ENCODE results near the gene FHIT. TPM values are rescaled to one million over a fixed set of nuclear protein-coding genes. Genes with fewer than 3 reads are reported as not detected.

Gene FHIT
- polyA plus RNA-seq, 1 of the 3 experiments (the other 2 are of a cell fraction), result 0.41 TPM

DNA sequence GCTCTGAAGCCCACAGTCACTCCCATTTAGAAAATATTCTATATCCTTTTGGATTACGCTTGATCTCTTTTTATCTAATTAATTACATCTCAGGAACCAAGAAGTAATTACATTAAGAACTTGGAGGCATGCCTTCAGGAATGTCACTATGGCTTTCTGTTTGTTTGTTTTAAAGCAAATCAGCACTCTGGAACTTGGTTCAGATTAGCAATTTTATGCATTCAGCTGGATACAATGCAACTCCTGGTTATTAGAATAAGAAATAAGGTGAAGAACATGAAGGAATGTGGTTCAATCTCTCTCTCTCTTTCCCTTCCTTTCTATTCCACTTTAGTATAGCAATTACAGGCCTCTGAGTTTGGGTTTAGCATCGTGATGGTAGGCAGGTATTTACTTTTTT, 235.8 kb downstream of the FHIT start (continued):
- no peak for TF ChIP-seq CHD2 (IDR thresholded peaks at IDR 0.05; ENCODE audit: low read length, partially characterized antibody)
- no peak for TF ChIP-seq TEAD4 (IDR thresholded peaks at IDR 0.05; ENCODE audit: borderline replicate concordance, insufficient read depth)
- TF ChIP-seq, protein P1, sequence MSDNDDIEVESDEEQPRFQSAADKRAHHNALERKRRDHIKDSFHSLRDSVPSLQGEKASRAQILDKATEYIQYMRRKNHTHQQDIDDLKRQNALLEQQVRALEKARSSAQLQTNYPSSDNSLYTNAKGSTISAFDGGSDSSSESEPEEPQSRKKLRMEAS (IDR thresholded peaks at IDR 0.05; ENCODE audit: low read depth), result no peak
- no peak for TF ChIP-seq EP300 (IDR thresholded peaks at IDR 0.05; ENCODE audit: borderline replicate concordance in 1 of 2, low read depth in 1 of 2, low read length in 1 of 2)
- TF ChIP-seq RAD21 (IDR thresholded peaks at IDR 0.05; ENCODE audit: low read length), result no peak
- no peak for TF ChIP-seq YY1 (IDR thresholded peaks at IDR 0.05; ENCODE audit: low read depth)
- no peak for TF ChIP-seq MEF2A (IDR thresholded peaks at IDR 0.05; ENCODE audit: borderline replicate concordance, low read depth)
- no peak for TF ChIP-seq SIN3A (IDR thresholded peaks at IDR 0.05; ENCODE audit: borderline replicate concordance, low read depth, low read length)
- TF ChIP-seq ELF1 (IDR thresholded peaks at IDR 0.05), result no peak

GRCh38 chr3:61008998-61009380, 242.3 kb downstream of the FHIT start:
- H3K4me2 ChIP-seq, result no peak overlapping the region
- no peaks in the 10 kb centered on the region for H4K20me1 ChIP-seq (ENCODE audit: insufficient read depth)
- TF ChIP-seq NFIC (IDR thresholded peaks at IDR 0.05; ENCODE audit: borderline replicate concordance), result no peak
- no peak overlapping the region for H3K27ac ChIP-seq (ENCODE audit: low read depth in 2 of 2, low read length in 1 of 2)
- no peaks in the 10 kb centered on the region for H3F3A ChIP-seq (replicated peaks; ENCODE audit: insufficient read depth)
- POLR2A ChIA-PET, result no interaction called here
- no peaks in the 10 kb centered on the region for H3K36me3 ChIP-seq (replicated peaks in 1 of 2; ENCODE audit: control insufficient read depth in 1 of 2, insufficient read depth in 2 of 2, low read length in 1 of 2)
- H2AFZ ChIP-seq (ENCODE audit: low read depth), result no peak overlapping the region
- H3K27me3 ChIP-seq (ENCODE audit: insufficient read depth), result no peaks in the 10 kb centered on the region
- no peak overlapping the region for H3K9ac ChIP-seq
- no peaks in the 10 kb centered on the region for H3K9me2 ChIP-seq
- H3K9me3 ChIP-seq, result no peaks in the 10 kb centered on the region
- H3K79me2 ChIP-seq (ENCODE audit: insufficient read depth), result no peaks in the 10 kb centered on the region
- no peak for DNase-seq
- CTCF ChIA-PET, result interaction anchor here (0.9 to 1.0 kb wide), 2 partner anchors 10 to 15 kb away, joined by 3 to 4 read pairs; no protein-coding TSS in a partner anchor
- WGBS (ENCODE audit: low lambda C conversion rate), result 62% methylated on average over 5 of the region's 5 CpGs
- H3K4me3 ChIP-seq (ENCODE audit: low read depth in 2 of 2, low read length in 1 of 2), result no peak overlapping the region
- H3K4me1 ChIP-seq (ENCODE audit: control insufficient read depth in 1 of 2, insufficient read depth in 2 of 2, low read depth in 1 of 2, low read length in 1 of 2), result no peaks in the 10 kb centered on the region

DNA sequence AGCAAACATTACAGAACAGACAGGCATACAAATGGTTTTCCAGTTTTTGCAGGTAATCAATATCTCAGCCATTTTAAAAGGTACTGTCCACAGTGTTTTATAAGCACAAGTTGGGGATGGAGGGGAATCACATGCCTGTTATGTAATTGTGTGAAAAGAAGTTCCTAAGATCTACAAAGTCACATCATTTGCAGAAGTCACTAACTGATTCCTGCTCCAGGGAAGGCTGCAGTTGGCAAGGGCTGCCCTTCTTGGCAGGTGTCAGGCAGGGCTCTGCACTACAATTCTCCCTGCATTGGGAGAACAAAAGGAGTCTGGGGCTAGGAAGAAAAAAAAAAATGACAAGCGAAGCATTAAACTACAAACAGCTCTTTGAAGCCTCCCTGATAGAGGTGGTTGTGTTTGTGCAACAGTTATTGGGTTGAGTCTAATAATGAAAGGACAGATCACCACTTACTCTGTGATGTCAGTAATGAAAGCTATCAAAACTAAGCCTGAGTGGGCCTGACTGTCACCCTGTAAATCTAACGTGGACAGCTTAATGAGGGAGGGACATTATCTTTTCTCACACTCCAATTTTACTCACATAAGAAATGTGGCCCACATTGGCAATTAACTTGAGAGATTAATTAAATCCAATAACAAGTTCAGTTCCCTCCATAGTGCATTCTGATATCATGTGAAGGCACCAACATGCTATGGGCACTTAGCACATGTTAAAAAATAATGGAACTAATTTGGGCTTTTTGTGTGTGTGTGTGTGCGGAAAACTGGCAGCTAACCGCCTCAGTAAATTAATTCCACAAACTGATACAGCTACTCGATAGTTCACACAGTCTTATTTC, 242.9 kb downstream of the FHIT start:
- 67% methylated on average over 5 of the region's 5 CpGs for WGBS (ENCODE audit: low lambda C conversion rate)
- no peaks in the 10 kb centered on the region for H4K20me1 ChIP-seq (ENCODE audit: insufficient read depth)
- no peaks in the 10 kb centered on the region for H3K79me2 ChIP-seq (ENCODE audit: insufficient read depth)
- CTCF ChIA-PET, result interaction anchor here (0.9 to 1.0 kb wide), 2 partner anchors 9 to 16 kb away, joined by 3 to 4 read pairs; no protein-coding TSS in a partner anchor
- no peaks in the 10 kb centered on the region; a peak in 1 of 4 replicates for H3K4me1 ChIP-seq (ENCODE audit: control insufficient read depth in 1 of 2, insufficient read depth in 2 of 2, low read depth in 1 of 2, low read length in 1 of 2)
- H3K9me3 ChIP-seq, result no peaks in the 10 kb centered on the region
- no peak overlapping the region for H2AFZ ChIP-seq (ENCODE audit: low read depth)
- H3K27ac ChIP-seq (ENCODE audit: low read depth in 2 of 2, low read length in 1 of 2), result no peak overlapping the region
- no peaks in the 10 kb centered on the region for H3K27me3 ChIP-seq (ENCODE audit: insufficient read depth)
- H3K4me2 ChIP-seq, result no peak overlapping the region
- H3K36me3 ChIP-seq (replicated peaks in 1 of 2; ENCODE audit: control insufficient read depth in 1 of 2, insufficient read depth in 2 of 2, low read length in 1 of 2), result no peaks in the 10 kb centered on the region
- DNase-seq, result no peak
- H3K9ac ChIP-seq, result no peak overlapping the region
- no peak overlapping the region for H3K4me3 ChIP-seq (ENCODE audit: low read depth in 2 of 2, low read length in 1 of 2)
- no peak for TF ChIP-seq FOXM1 (IDR thresholded peaks at IDR 0.05; ENCODE audit: low read depth)
- no peak for TF ChIP-seq RFX5 (IDR thresholded peaks at IDR 0.05; ENCODE audit: low read length)
- TF ChIP-seq GATA2 (CRISPR knock-in tag; IDR thresholded peaks at IDR 0.05), result no peak
- no peak for TF ChIP-seq EP300 (IDR thresholded peaks at IDR 0.05; ENCODE audit: borderline replicate concordance in 1 of 2, low read depth in 1 of 2, low read length in 1 of 2)
- TF ChIP-seq GABPA (IDR thresholded peaks at IDR 0.05; ENCODE audit: low read depth), result no peak
- TF ChIP-seq ELF1 (IDR thresholded peaks at IDR 0.05), result no peak
- TF ChIP-seq MEF2A (IDR thresholded peaks at IDR 0.05; ENCODE audit: borderline replicate concordance, low read depth), result no peak
- TF ChIP-seq JUND (IDR thresholded peaks at IDR 0.05), result no peak
- POLR2A ChIA-PET, result no interaction called here
- no peaks in the 10 kb centered on the region for H3F3A ChIP-seq (replicated peaks; ENCODE audit: insufficient read depth)
- no peaks in the 10 kb centered on the region for H3K9me2 ChIP-seq
